ENCODE data around the gene EPAS1.

- no peak for TF ChIP-seq CTCF (IDR thresholded peaks at IDR 0.05)
- no peak for TF ChIP-seq POLR2A (IDR thresholded peaks at IDR 0.05)
Measured at GRCh38 chr2:46358713-46359112, 61.5 kb downstream of the EPAS1 start.
